ENCODE data around the gene RNASEH2C.
"Not testable (repeated sequence)": the region's sequence is repeated elsewhere in the genome, so short reads cannot be mapped to it uniquely, and the experiment has no call there.

RNASEH2C gene

GRCh38 chr11:65720211-65720934, at the start of gene RNASEH2C:
Gene RNASEH2C (minus strand): TSS chr11:65720798. CDS start chr11:65720758, 40 bp downstream.
- DNase-seq, result peak; percentile 92

- not testable (repeated sequence) for DNase-seq
These were observed 47.2 kb upstream of the RNASEH2C start for GRCh38 chr11:65767806-65768205.

DNA sequence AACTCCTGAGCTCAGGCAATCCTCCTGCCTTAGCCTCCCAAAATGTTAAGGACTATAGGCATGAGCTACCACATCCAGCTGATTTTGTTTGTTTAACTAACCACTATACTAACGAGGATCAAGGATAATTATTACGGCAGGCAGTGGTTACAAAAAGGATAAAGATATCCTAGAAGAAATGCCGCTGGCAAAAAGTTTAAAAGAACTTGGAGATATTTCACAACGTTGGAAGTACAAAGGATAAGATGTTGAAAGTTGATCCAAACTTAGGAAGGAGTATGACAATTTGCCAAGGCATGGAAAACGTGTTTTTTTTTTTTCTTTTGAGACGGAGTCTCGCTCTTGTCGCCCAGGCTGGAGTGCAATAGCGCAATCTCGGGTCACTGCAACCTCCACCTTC, 46.8 kb upstream of the RNASEH2C start:
- no peak for DNase-seq

DNA sequence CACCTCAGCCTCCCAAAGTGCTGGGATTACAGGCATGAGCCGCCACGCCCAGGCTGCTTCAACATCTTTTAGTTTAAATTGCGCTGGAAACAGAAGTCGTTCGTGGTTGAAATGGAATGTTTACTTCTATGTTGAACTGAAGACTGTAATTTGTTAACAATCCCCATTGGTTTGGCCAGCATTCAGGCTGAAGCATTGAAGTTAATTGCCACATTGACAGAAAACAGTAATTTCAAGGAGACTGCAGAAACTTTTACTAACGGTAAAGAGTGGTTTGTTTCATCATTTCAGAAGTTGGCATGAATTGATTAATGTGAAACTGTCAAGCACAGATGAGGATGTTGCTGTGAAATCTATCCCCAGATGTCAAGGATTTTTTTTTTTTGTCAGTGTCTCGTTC, 45.9 kb upstream of the RNASEH2C start:
- no peak for DNase-seq

DNA sequence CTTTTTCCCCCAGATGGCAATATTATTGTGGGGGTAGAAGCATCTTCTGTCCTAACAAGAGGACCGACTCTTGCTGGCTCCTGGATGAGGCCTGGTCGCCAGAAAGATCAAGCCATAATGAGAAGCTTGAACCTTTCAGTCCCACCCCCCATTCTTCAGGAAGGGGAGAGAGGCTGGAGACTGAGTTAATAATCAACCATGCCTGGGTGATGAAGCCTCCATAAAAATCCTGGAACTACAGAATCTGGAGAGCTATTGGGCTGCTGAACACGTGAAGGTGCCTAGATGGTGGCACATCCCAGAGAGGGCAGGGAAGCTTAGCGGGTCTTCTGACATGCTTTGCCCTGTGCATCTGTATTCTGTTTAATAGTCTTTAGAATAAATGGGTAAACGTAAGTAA, 43.8 kb upstream of the RNASEH2C start:
- DNase-seq, result no peak

GRCh38 chr11:65762816-65763215, 42.2 kb upstream of the RNASEH2C start:
- not testable (repeated sequence) for DNase-seq

- DNase-seq, result not testable (repeated sequence)
These were observed 41.6 kb upstream of the RNASEH2C start for GRCh38 chr11:65762169-65762568.

DNA sequence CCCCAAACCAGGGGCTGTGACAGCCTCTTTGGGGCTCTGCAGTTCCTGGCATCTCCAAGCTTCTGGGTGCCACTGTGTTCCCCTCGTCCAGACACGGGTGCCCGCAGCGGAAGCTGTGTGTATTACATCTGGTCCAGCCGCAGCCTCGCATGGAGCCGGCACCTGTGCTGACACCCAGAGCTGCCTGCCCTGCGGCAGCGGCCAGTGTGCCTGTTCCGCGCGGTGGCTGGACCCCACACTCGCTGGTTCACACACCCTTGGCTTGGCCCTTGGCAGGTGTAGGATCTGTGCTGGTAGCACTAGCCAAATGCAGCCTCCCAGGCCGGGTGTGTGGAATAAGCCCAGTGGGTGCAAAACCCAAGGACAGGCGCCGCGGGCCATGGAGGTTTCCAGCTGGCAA, 24.5 kb upstream of the RNASEH2C start:
- DNase-seq, result no peak

DNA sequence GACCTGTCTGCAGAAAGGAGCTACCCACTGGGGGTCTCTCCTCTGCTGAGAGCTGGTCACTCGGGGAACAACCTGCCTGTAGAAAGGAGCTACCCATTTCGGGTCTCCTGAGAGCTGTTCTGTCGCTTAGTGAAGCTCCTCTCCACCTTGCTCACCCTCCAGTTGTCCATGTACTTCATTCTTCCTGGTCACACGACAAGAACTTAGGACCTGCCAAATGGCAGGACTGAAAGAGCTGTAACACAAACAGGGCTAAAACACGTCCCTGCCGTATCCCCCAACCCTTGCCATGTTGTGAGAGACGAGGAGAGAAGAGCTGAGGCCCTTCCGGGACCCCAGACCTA, 24.1 kb upstream of the RNASEH2C start:
- DNase-seq, result no peak

DNA sequence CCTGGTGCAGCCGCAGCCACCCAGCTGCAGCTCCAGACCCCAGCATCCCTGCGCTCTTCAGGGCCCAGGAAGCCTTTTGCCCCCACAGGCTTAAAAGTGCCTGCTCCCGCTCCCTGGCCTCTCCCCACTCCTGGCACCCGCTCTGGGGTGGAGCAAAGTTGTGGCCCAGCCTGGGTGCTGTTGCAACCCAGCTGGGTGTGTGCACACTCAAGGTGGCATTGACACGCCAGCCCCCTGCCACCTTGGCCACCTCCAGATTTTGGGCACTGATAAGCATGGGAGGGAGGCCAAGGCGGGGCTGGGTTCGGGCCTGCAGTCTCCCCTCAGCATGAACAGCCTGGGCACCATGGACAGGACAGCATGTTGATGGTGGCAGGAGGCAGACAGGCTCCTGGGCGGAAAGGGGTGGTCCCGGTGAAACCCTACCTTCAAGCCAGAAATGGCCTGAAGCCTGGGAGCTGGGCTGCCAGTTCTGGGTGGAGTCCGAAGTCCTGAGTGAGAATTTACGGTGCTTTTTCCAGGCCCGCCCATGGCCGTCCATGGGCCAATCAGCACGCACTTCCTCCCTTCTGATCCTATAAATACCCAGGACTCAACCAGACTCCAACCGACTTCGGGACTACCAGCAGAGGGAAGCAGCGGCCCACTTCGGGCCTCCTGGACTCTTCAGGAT, 23.6 kb upstream of the RNASEH2C start:
- DNase-seq, result peak; percentile 56

GRCh38 chr11:65743681-65744025, 23.1 kb upstream of the RNASEH2C start:
- DNase-seq, result no peak

GRCh38 chr11:65742353-65742752, 21.8 kb upstream of the RNASEH2C start:
- no peak for DNase-seq

- no peak for DNase-seq
These were observed 20.6 kb upstream of the RNASEH2C start for GRCh38 chr11:65741185-65741584.

- no peak for DNase-seq
These were observed 18.4 kb upstream of the RNASEH2C start for GRCh38 chr11:65739022-65739421.

DNA sequence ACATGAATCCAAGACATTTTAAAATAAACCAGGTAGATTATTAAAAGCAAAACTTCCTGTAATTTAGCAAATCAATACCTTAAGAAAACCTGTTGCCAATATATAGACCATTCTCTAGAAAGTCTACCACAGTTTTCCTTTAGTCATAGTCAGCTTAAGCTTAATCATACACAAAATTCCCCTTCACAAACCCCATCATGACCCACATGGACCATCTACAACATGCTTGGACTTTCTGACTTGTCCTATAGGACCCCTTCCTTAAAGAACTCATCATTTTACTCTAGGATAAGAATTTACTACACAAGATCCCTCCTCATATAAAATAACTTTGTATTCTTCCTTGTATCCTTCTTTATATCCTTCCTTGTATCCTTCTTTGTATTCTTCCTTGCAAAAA, 16.2 kb upstream of the RNASEH2C start:
- no peak for DNase-seq

GRCh38 chr11:65735111-65735510, 14.5 kb upstream of the RNASEH2C start:
- not testable (repeated sequence) for DNase-seq

DNA sequence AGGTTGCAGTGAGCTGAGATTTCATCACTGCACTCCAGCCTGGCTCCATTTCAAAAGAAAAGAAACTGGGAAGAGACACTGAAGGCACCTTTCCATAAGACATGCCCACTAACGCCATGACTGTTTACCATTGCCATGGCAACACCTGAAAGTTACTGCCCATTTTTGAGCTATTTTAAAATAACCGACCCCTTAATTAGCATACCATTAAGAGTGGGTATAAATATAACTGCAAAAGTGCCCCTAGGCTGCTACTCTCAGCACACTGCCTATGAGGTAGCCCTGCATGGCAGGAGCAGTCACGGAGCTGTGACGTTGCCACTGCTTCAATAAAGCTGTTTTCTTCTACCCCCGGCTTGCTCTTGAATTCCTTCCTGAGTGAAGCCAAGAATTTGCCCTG, 9.9 kb upstream of the RNASEH2C start:
- DNase-seq, result no peak

DNA sequence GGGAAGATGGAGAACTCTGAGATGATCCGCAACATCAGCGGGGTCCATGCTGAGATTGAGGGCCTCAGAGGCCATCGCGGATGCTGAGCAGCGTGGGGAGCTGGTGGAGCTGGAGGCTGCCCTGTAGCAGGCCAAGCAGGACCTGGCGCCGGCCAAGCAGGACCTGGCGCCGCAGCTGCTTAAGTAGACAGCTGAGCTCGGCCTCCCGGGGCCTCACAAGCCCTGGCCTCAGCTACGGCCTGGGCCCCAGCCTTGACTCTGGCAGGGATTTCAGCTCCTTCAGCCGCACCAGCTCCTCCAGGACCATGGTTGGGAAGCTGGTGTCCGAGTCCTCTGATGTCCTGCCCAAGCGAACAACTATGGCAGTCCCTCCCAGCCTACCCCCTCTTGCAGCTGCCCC, 7.3 kb upstream of the RNASEH2C start:
- no peak for DNase-seq

DNA sequence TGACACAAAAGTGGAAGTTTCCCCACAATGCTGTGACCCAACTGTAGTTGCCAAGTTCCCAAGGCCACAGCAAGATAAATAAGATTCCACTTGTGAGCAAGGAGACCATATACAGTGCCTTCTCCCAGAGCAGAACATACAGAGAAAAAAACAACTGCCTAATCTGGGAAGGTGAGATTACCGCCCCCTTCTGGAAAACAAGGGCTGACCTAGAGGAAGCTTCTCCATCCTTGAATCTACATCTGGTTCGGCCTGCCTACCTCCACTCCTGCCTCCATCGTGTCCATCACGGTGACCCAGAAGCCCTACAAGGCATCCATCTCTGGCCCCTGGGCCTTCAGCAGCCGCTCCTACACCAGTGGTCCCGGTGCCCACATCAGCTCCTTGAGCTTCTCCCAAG, 6.1 kb upstream of the RNASEH2C start:
- no peak for DNase-seq

DNA sequence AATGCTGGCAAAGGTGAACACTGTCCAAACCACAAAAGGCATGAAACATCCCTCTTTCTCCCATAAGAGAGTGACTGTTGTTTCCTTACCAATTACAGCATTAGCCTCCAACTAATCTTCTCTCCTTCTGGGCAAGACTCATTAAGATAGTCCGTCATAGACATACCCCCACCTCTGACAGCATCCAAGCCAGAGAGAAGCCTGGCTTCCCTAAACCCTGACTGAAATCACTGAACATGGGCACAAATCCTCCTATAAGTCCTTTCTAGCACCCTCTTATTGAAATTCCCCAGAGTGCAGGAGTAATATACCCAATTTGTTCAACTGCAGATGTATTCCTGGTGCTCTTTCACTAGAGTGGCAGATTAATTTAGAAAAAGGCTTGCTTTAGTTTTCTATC, 1.7 kb upstream of the RNASEH2C start:
- DNase-seq, result no peak

GRCh38 chr11:65719871-65720210, 757 bp downstream of the RNASEH2C start:
- no peak for DNase-seq

- DNase-seq, result no peak
These were observed 1.6 kb downstream of the RNASEH2C start for GRCh38 chr11:65718964-65719492.

GRCh38 chr11:65718531-65718930, 2.1 kb downstream of the RNASEH2C start:
- DNase-seq, result no peak

DNA sequence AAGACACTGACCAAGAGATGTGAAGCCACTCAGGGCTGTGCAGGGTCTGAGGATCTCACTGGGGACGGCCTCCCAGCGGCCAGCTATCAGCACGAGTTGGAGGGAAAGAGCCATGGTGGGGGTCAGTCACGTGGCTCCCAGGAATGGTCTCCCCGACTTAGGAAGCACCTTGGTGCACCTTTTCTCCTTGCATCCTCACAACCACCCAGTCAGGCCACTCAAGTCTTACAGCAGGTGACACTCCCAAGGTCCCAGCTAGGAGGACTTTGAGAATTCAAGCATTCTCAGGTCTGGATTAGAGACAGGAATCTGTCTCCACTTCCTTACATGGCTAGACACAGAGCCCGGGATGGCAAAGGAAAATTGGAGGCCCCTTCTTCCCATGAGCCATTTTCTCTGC, 2.7 kb downstream of the RNASEH2C start:
- DNase-seq, result no peak
